ENCODE results near the gene BEX5. TPM values are rescaled to one million over a fixed set of nuclear protein-coding genes. Genes with fewer than 3 reads are reported as not detected.

The BEX5 gene
- total RNA-seq, 1 experiment from 2014 or later: 11.0 TPM

Other genes with a start within 250 kb of the BEX5 start
- gene ZMAT1, start 223.9 kb downstream of the BEX5 start, total RNA-seq (2021): 3.0 to 3.7 TPM (median 3.5 TPM) in 3 replicates
- gene TCEAL2, start 30.3 kb downstream of the BEX5 start, total RNA-seq (2021): 12.5 to 17.2 TPM (median 15.6 TPM) in 3 replicates
- gene TCEAL6, start 13.5 kb downstream of the BEX5 start, total RNA-seq (2021): 0.62 to 1.1 TPM (median 0.81 TPM) in 3 replicates
- gene TCP11X1, start 59.3 kb upstream of the BEX5 start, total RNA-seq (2021): 0.13 to 0.14 TPM in 2 of 3 replicates, not detected in the other
- 0.11 TPM in 2 of 3 replicates, not detected in the other for gene NXF2, start 91.2 kb upstream of the BEX5 start, total RNA-seq (2021)